HG03108 (cell line): ENCODE measurements around the gene NBAS.
"Not testable (repeated sequence)": the region's sequence is repeated elsewhere in the genome, so short reads cannot be mapped to it uniquely, and the experiment has no call there.

Source experiments
- ATAC-seq: cut with Tn5 transposase; IDR thresholded peaks from one replicate; pipeline ENCODE4 v1.9.1; 2021; ENCODE audit warnings: moderate library complexity; ENCODE audit not compliant: unreplicated experiment

Gene NBAS

GRCh38 chr2:15561574-15562344 lies 625 bp upstream of the NBAS start:
- ATAC-seq: peak; percentile 15

DNA sequence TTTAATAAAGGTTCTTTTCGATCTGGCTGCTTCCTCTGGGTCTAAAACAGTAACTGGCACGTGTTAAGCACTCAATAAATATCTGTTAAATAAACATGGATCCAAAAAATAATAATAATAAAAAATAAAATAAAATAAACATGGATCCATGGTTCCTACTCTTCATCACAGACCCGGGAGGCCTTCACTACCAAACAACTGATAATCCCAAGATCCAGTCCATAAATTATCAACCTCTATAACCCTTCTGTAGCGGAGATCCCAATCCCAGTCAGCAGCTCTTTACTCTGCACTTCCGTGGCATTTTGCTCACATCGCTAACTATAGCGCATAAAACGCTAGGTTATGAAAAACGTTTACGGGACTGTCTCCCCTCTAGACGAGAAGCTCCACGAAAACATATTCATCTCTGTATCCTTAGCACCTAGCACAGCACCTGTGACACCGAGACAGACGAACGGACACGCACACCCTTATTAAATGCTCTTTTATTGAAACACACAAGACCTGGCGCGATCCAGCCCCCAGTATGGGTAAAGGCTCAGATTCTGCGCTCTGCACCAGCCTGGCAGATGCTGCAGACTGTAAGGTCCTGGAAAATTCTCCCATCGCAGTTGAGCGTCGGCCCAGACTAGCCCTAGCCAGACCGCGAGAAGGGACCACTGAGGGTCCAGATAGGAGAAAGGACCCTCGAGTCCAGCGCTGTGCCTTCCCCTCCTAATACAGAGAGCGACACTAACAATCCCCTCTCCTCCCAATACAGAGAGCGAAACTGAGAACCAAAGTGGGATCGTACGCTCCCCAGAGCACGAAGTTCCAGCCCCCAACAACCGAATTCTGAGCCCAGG lies 770 bp downstream of the NBAS start:
- ATAC-seq: peak; percentile 42

GRCh38 chr2:15559379-15560139 lies 1.6 kb downstream of the NBAS start:
- no peak for ATAC-seq

DNA sequence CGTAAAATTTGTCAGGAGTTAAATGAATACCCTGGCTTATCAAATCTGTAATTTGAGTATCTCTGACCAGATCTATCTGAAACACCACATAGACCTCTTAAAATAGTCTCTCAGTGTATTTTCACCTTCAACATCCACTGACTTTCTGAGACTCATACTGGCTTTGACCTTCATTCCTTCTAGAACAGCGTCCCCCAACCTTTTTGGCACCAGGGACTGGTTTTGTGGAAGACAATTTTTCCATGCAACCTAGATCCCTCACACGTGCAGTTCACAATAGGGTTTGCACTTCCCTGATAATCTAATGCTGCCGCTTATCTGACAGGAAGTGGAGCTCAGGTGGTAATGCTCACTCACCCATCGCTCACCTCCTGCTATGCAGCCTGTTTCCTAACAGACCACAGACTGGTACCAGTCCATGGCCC lies 3.2 kb downstream of the NBAS start:
- ATAC-seq: no peak

- no peak for ATAC-seq
Measured at GRCh38 chr2:15556311-15556930, 4.7 kb downstream of the NBAS start.

- no peak for ATAC-seq
Measured at GRCh38 chr2:15555760-15556193, 5.4 kb downstream of the NBAS start.

DNA sequence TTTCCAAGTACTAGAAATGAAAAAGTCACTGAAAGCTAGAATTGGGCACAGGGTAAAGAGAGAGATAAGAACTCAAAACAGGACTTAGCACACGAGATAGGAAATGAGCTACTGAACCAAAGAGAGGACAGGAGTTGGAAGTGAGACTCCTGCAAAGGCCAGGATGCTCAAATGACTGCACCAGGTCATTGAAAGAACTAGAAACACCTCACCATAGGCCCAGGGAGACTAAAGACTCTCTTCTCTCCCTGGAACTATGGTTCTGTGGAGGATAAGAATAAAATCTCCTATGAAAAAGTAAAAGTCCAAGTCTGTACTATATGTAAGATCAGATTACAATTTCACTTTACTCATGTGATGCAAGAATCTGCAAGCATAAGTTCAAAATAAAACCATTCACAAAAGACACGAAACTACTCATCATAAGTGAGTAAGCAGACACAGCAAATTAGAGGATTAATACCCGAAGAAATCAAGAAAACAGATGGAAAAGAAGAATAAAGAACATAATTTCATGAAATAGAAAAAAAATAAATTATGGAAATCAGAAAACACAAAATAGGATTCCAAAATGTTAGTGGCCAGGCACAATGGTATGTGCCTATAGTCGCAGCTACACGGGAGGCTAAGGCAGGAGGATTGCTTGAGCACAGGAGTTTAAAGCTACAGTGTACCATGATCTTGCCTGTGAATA lies 6.5 kb downstream of the NBAS start:
- ATAC-seq: no peak

- no peak for ATAC-seq
Measured at GRCh38 chr2:15553951-15554350, 7.2 kb downstream of the NBAS start.

DNA sequence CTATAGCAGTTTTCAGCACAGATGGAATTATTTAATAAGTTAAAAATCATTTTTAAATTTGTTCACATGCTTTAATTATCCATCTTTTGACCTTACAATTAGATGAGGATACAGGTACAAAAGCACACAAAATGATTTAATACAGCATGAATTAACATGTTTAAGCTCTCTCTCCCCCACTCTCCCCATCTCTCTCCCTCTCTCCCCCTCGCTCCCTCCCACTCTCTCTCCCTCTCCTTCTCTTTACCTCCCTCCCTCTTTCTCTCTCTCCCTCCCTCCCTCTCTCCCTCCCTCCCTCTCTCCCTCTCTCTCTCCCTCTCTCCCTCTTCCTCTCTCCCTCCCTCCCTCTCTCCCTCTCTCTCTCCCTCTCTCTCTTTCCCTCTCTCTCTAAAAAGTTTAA lies 7.6 kb downstream of the NBAS start:
- ATAC-seq: no peak

GRCh38 chr2:15548974-15549373 lies 12.2 kb downstream of the NBAS start:
- ATAC-seq: no peak

GRCh38 chr2:15547115-15547876 lies 13.8 kb downstream of the NBAS start:
- no peak for ATAC-seq

GRCh38 chr2:15546297-15547098 lies 14.6 kb downstream of the NBAS start:
- no peak for ATAC-seq

DNA sequence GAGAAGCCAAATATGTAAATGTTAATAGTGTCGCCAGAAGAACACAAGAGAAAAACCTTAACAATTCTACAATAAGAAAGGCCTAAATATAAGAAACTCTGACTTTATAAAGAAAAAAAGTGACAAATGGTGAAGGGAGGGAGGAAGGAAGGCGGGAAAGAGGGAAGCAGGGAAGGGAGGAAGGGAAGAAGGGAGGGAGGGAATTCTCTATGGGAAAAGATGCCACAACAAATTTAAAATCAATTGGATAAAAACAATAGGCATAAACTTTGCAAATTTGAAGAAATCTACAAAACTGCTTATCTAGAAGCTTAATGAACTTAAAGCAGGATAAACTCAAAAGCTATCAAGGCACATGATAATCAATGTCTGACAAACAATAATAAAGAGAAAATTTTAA lies 16.9 kb downstream of the NBAS start:
- no peak for ATAC-seq

GRCh38 chr2:15543541-15543940 lies 17.6 kb downstream of the NBAS start:
- ATAC-seq: no peak

DNA sequence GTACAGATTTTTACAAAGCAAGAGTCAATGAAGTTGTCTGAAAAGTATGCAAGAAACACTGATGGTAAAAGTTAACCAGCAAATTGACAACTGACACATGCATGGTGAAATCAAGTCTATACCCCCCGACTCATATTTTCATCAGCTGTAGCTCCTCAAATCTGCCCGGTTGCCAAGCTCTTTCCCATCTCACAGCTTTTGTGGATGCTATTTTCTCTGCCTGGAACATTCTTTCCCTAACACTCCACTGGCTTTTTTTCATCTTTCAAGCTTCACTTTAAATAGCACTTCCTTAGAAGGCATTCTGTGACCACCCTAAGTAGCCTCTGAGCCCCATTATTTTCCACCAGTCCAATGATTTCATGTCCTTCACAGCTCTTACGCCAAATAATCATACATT lies 18.1 kb downstream of the NBAS start:
- ATAC-seq: no peak

GRCh38 chr2:15542269-15542668 lies 18.9 kb downstream of the NBAS start:
- not testable (repeated sequence) for ATAC-seq

- ATAC-seq: not testable (repeated sequence)
Measured at GRCh38 chr2:15540523-15540922, 20.6 kb downstream of the NBAS start.

GRCh38 chr2:15539999-15540398 lies 21.1 kb downstream of the NBAS start:
- ATAC-seq: peak; percentile 63

DNA sequence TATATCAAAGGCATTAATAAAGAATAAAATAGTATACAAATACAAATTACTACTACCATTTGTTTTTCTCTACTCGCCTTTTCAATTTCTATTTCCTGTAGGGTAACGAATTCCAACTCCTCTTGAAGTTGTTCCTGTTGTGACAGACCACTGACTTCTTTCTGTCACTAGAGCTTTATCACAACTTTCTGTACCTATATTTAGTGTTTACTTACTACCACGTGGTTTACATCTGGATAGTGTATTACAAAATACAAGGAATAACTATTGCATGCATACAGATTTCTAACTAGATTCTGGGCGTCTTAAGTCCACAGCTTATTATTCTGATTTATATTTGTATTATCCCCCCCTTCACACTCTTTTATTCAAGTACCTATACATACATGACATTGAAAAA lies 22.3 kb downstream of the NBAS start:
- no peak for ATAC-seq
